Calu3 (cell line): ENCODE data around the gene SNRNP25. TPM values are rescaled to one million over a fixed set of nuclear protein-coding genes. Genes with fewer than 3 reads are reported as not detected.

Source experiments
- BruUV-seq: library from RNA; stranded (reverse); fragments of 400-500 nt; replicated peaks from 2 replicates; lab custom pipeline; 2021; lab: Mats Ljungman, UMichigan
- CTCF ChIA-PET: fragments of 300-600 bp; sonication (Branson Sonifier 250); formaldehyde crosslinking; loops from one replicate; lab custom pipeline; 2022; ENCODE audit warnings: antibody characterized with exemption; lab: Charles Lee
- DNase-seq: peaks from one replicate; pipeline ENCODE4 v3.0.0; 2022
- H3K27ac Mint-ChIP-seq: one replicate; pipeline ENCODE4 v1.8.0; 2022; ENCODE audit warnings: mixed read lengths; ENCODE audit not compliant: unreplicated experiment
- H3K27me3 Mint-ChIP-seq: one replicate; pipeline ENCODE4 v1.8.0; 2022; ENCODE audit warnings: mixed read lengths; ENCODE audit not compliant: unreplicated experiment
- H3K36me3 Mint-ChIP-seq: one replicate; pipeline ENCODE4 v1.8.0; 2022; ENCODE audit warnings: mild to moderate bottlenecking, moderate library complexity, mixed read lengths; ENCODE audit not compliant: insufficient read depth, unreplicated experiment
- H3K4me1 Mint-ChIP-seq: one replicate; pipeline ENCODE4 v1.8.0; 2022; ENCODE audit warnings: mild to moderate bottlenecking, low read depth, mixed read lengths; ENCODE audit not compliant: unreplicated experiment
- H3K4me3 Mint-ChIP-seq: one replicate; pipeline ENCODE4 v1.8.0; 2022; ENCODE audit warnings: mild to moderate bottlenecking, low read depth, moderate library complexity, mixed read lengths; ENCODE audit not compliant: unreplicated experiment
- H3K9me3 Mint-ChIP-seq: one replicate; pipeline ENCODE4 v1.8.0; 2022; ENCODE audit warnings: low read depth, mixed read lengths; ENCODE audit not compliant: unreplicated experiment
- intact Hi-C: fragments of 100-400 bp; cut with micrococcal nuclease; formaldehyde crosslinking; loops from one replicate; pipeline ENCODE4 v1.10.0; 2022; ENCODE audit not compliant: unreplicated experiment
- total RNA-seq: library from RNA; stranded (reverse); gene quantifications from 2 replicates; pipeline ENCODE4 v1.2.3, GENCODE V29; 2022
- TF ChIP-seq, protein P1 (sequence below): fragments of 200-600 bp; IDR thresholded peaks from one replicate; pipeline ENCODE4 v1.8.0; 2022; ENCODE audit warnings: antibody characterized with exemption; ENCODE audit not compliant: unreplicated experiment

Gene SNRNP25
- total RNA-seq, 1 experiment from 2014 or later = 38.7 TPM

DNA sequence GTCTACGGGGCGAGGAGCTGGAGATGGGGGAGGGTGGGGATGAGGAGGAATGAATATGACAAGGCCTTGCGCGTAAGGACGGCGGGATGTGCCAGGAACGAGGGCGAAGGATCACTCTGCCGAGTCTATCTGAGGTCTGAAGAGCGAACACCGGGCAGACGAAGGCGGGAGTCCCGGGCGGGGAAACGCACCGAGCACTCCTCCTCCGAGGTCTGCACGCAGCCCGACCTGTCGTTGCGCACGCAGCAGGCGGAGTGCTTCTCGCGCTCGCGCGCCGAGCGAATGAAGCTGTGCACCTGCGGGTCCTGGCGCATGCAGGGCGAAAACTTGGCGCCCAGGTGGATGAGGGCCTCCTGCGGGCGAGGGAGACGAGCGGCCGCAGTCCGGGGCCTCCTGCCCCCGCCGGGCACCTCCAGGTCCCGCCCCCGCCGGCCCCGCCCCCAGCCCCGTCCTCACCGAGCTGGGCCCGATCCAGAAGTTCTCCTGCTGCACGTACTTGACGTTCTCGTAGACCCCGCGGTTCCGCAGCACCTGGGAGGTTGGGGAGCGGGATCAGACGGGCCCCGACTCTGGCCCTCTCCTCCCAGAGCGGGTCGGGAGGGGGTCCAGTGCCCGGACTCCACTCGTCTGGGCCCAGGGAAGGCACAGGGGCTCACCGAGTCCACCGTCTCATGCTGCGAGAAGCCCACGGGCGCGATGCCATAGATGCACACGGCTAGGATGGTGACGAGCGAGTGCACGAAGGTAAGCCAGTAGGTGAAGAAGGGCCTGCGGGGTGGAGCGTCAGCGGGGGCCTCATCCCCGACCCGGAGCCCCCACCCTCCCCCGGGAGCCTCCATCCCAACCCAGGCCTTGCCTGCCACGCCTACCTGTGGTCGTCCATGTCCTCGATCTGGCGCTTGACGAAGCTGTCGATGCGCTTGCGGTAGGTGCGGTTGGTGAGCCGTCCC, 7.6 kb downstream of the SNRNP25 start:
- CTCF ChIA-PET = interaction anchor here (0.6 to 1.5 kb wide), 2 partner anchors 10 to 30 kb away, joined by 4 read pairs; no protein-coding TSS in a partner anchor
- TF ChIP-seq, protein P1, sequence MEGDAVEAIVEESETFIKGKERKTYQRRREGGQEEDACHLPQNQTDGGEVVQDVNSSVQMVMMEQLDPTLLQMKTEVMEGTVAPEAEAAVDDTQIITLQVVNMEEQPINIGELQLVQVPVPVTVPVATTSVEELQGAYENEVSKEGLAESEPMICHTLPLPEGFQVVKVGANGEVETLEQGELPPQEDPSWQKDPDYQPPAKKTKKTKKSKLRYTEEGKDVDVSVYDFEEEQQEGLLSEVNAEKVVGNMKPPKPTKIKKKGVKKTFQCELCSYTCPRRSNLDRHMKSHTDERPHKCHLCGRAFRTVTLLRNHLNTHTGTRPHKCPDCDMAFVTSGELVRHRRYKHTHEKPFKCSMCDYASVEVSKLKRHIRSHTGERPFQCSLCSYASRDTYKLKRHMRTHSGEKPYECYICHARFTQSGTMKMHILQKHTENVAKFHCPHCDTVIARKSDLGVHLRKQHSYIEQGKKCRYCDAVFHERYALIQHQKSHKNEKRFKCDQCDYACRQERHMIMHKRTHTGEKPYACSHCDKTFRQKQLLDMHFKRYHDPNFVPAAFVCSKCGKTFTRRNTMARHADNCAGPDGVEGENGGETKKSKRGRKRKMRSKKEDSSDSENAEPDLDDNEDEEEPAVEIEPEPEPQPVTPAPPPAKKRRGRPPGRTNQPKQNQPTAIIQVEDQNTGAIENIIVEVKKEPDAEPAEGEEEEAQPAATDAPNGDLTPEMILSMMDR = no peak
- intact Hi-C loops = no loop called here
- BruUV-seq = no TSS peak
- Mint-ChIP-seq H3K4me3 (no peak overlapping the region), H3K9me3 (no peaks in the 10 kb centered on the region), H3K27ac (no peak overlapping the region), H3K4me1 (peaks cover 14% of the 10 kb centered on the region), H3K36me3 (peaks cover 36% of the 10 kb centered on the region), H3K27me3 (no peaks in the 10 kb centered on the region)
- DNase-seq = no peak

DNA sequence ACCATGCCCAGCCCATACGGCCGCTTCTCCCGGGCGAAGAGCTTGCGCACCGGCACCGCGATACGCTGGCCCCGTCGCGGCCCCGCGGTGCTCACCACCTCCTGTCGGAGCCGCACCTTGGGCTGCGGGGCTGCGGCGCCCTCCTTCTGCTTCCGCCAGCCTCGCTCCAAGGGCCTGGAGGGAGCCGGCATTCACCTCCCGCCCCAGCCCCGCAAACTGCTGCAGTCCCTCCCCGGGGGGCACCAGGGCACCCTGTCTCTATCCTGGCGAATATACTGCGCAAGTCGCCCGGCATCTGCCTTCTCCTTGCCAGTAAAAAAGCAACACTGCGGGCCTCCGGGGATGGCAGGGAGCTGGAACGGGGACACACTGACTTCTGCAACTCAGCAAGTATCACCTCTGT, 8.3 kb downstream of the SNRNP25 start:
- peaks cover 15% of the 10 kb centered on the region for H3K4me1 Mint-ChIP-seq
- no peak overlapping the region for H3K4me3 Mint-ChIP-seq
- no peaks in the 10 kb centered on the region for H3K9me3 Mint-ChIP-seq
- TF ChIP-seq, protein P1 = no peak
- no TSS peak for BruUV-seq
- CTCF ChIA-PET = interaction anchor here (0.6 to 1.5 kb wide), 2 partner anchors 9 to 30 kb away, joined by 4 read pairs; no protein-coding TSS in a partner anchor
- no peak overlapping the region for H3K27ac Mint-ChIP-seq
- intact Hi-C loops = no loop called here
- peaks cover 36% of the 10 kb centered on the region for H3K36me3 Mint-ChIP-seq
- no peaks in the 10 kb centered on the region for H3K27me3 Mint-ChIP-seq
- DNase-seq = no peak

DNA sequence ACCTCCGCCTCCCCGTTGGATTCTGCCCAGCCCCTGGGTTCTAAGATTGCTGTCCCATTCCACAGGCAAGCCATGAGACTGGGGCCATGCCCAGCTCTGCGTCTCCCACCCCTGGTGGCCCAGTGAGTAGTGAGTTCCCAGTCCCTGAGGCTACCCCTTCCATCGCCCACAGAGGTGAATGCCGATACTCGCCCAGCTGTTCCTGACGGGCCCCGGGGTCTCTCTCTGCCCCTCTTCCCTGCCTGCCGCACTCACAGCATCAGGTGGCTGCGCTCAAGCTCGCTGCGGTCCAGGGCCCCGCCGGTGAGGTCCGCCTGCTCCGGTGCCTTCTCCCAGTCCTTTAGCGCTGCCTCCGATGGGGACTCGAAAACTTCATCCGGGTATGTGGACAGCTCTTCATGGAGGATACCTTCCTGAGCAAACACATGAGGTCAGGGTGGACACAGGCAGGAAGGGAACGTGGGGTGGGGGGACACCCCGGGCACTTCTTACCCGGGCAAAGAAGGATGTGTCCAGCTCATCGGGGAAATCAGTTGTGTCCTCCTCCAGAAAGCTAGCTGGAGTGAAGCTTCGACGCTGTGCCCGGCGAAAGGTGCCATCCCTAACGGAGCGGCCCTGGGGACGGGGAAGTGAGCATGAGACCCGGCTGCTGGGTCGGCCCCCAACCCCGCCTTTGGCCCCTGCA, 8.8 kb downstream of the SNRNP25 start:
- peaks cover 37% of the 10 kb centered on the region for H3K36me3 Mint-ChIP-seq
- H3K4me3 Mint-ChIP-seq = no peak overlapping the region
- DNase-seq = no peak
- TF ChIP-seq, protein P1 = no peak
- H3K27me3 Mint-ChIP-seq = no peaks in the 10 kb centered on the region
- intact Hi-C loops = no loop called here
- H3K4me1 Mint-ChIP-seq = peaks cover 15% of the 10 kb centered on the region
- no peak overlapping the region for H3K27ac Mint-ChIP-seq
- H3K9me3 Mint-ChIP-seq = no peaks in the 10 kb centered on the region
- BruUV-seq = no TSS peak
- CTCF ChIA-PET = interaction anchor here (0.6 to 1.6 kb wide), 4 partner anchors 8 to 35 kb away, joined by 4 to 5 read pairs (median 4); partner anchors contain the start of genes POLR3K and SNRNP25

DNA sequence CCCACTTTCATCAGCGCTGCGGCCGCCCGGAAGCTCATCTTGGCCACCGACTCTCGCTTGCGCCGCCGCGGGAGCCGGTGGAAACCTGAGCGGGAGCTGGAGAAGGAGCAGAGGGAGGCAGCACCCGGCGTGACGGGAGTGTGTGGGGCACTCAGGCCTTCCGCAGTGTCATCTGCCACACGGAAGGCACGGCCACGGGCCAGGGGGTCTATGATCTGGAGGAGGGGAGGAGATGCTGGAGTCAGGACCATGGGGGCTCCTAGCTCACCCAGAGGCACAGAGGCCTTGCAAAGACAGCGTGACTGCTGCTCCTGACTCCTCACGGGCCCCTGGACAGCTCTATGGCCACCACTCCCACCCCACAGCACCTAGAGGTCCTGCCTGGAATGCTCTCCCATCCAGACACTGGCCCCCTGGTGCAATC, 9.4 kb downstream of the SNRNP25 start:
- Mint-ChIP-seq H3K27ac (no peak overlapping the region), H3K27me3 (no peaks in the 10 kb centered on the region), H3K4me1 (peaks cover 15% of the 10 kb centered on the region), H3K36me3 (peaks cover 36% of the 10 kb centered on the region), H3K9me3 (no peaks in the 10 kb centered on the region), H3K4me3 (no peak overlapping the region)
- CTCF ChIA-PET = interaction anchor here (1.0 to 1.6 kb wide), 3 partner anchors 10 to 34 kb away, joined by 3 to 5 read pairs (median 4); partner anchors contain the start of genes POLR3K and SNRNP25
- intact Hi-C loops = no loop called here
- TF ChIP-seq, protein P1 = no peak
- DNase-seq = no peak
- BruUV-seq = no TSS peak
